HCT116 (cell line): ENCODE measurements around the gene C6orf62. TPM values are rescaled to one million over a fixed set of nuclear protein-coding genes. Genes with fewer than 3 reads are reported as not detected.
"Not testable (repeated sequence)": the region's sequence is repeated elsewhere in the genome, so short reads cannot be mapped to it uniquely, and the experiment has no call there.

Experiments
- ATAC-seq: fragments of 200-7000 bp; cut with Tn5 transposase; 2 replicates; pipeline ENCODE4 v1.9.1; 2020; ENCODE audit warnings: mild to moderate bottlenecking, moderate library complexity
- BruUV-seq: library from RNA; stranded (reverse); fragments of 400-500 nt; replicated peaks from 2 replicates; lab custom pipeline; 2021; lab: Mats Ljungman, UMichigan
- CTCF ChIA-PET: fragments of 300-600 bp; sonication (Branson Sonifier 250); formaldehyde crosslinking; loops from one replicate; lab custom pipeline; 2021; ENCODE audit warnings: antibody characterized with exemption; lab: Charles Lee
- POLR2A ChIA-PET: fragments of 300-600, 350-600 bp; sonication (Branson Sonifier 250); formaldehyde crosslinking; loops from one replicate; lab custom pipeline; 2021; ENCODE audit warnings: antibody characterized with exemption; lab: Charles Lee
- RAD21 ChIA-PET, 2 experiments: fragments of 300-600 bp; sonication (Branson Sonifier 250); formaldehyde crosslinking; loops; one replicate each; lab custom pipeline; 2023; ENCODE audit warnings: low total read pairs in 2 of 2; ENCODE audit not compliant: uncharacterized antibody in 2 of 2, unreplicated experiment in 2 of 2, low non-redundant PET in 1 of 2; lab: Charles Lee
- DNase-seq: peaks from one replicate; pipeline ENCODE4 v3.0.0-alpha.2; 2010; ENCODE audit warnings: low read depth, low spot score
- H2AFZ ChIP-seq: fragments of 200-600 bp; shearing (Covaris generic), sonication (generic); 2 replicates; pipeline ENCODE4 v1.6.1; 2017; ENCODE audit warnings: low read depth, mixed run types, mixed read lengths, antibody characterized with exemption, low read length; ENCODE audit not compliant: poor library complexity, severe bottlenecking
- H3K27ac ChIP-seq: 2 replicates; pipeline ENCODE4 v1.5.1; 2012; ENCODE audit warnings: low read depth, low read length
- H3K27me3 ChIP-seq: fragments of 200-600 bp; sonication (generic); 2 replicates; pipeline ENCODE4 v1.6.1; 2016; ENCODE audit warnings: mixed run types, low read length, mixed read lengths; ENCODE audit not compliant: insufficient read depth
- H3K36me3 ChIP-seq, 2 experiments: fragments of 200-500 bp in 1 of 2; fragments of 200-600 bp in 1 of 2; sonication (Bioruptor generic) in 1 of 2; sonication (generic) in 1 of 2; 2 replicates each; pipeline versions ENCODE4 v1.5.1 to v1.6.1; 2014 to 2016; ENCODE audit warnings: low read length in 2 of 2, inconsistent platforms in 1 of 2, mixed read lengths in 1 of 2, mixed run types in 1 of 2; ENCODE audit not compliant: insufficient read depth in 2 of 2, control insufficient read depth in 1 of 2
- H3K4me1 ChIP-seq, 2 experiments: fragments of 200-600 bp in 1 of 2; sonication (generic) in 1 of 2; 2 replicates each; pipeline versions ENCODE4 v1.5.1 to v1.6.1; 2012 to 2017; ENCODE audit warnings: low read length in 2 of 2, inconsistent platforms in 1 of 2, mild to moderate bottlenecking in 1 of 2, mixed read lengths in 1 of 2, mixed run types in 1 of 2, moderate library complexity in 1 of 2; ENCODE audit not compliant: insufficient read depth in 2 of 2, control insufficient read depth in 1 of 2
- H3K4me2 ChIP-seq: fragments of 200-600 bp; sonication (generic); 2 replicates; pipeline ENCODE4 v1.6.1; 2017; ENCODE audit warnings: mixed run types, low read length, mixed read lengths
- H3K4me3 ChIP-seq, 2 experiments: fragments of 200-600 bp in 1 of 2; sonication (generic) in 1 of 2; replicated peaks in 1 of 2; 2 replicates each; pipeline ENCODE4 v1.5.1; 2011 to 2016; ENCODE audit warnings: low read length in 2 of 2, control low read depth in 1 of 2, low read depth in 1 of 2, mild to moderate bottlenecking in 1 of 2, mixed read lengths in 1 of 2, mixed run types in 1 of 2
- H3K79me2 ChIP-seq: fragments of 200-600 bp; sonication (generic); 2 replicates; pipeline ENCODE4 v1.6.1; 2017; ENCODE audit warnings: mild to moderate bottlenecking, mixed run types, low read length, moderate library complexity, mixed read lengths; ENCODE audit not compliant: insufficient read depth
- H3K9ac ChIP-seq: fragments of 200-600 bp; sonication (generic); 2 replicates; pipeline ENCODE4 v1.6.1; 2016; ENCODE audit warnings: low read length, mixed read lengths
- H3K9me2 ChIP-seq: fragments of 200-600 bp; sonication (generic), shearing (Covaris generic); 2 replicates; pipeline ENCODE4 v1.6.1; 2017; ENCODE audit warnings: mixed run types, mild to moderate bottlenecking, moderate library complexity; ENCODE audit not compliant: insufficient read depth
- H3K9me3 ChIP-seq, 2 experiments: fragments of 200-500 bp in 1 of 2; fragments of 200-600 bp in 1 of 2; sonication (Bioruptor generic) in 1 of 2; sonication (generic) in 1 of 2; 2 replicates each; pipeline ENCODE4 v1.6.1; 2014 to 2017; ENCODE audit warnings: low read length in 2 of 2, mixed read lengths in 2 of 2, inconsistent platforms in 1 of 2, low read depth in 1 of 2, mild to moderate bottlenecking in 1 of 2, mixed run types in 1 of 2, moderate library complexity in 1 of 2; ENCODE audit not compliant: control insufficient read depth in 1 of 2, insufficient read depth in 1 of 2
- H4K20me1 ChIP-seq: fragments of 200-600 bp; sonication (generic), shearing (Covaris generic); 2 replicates; pipeline ENCODE4 v1.6.1; 2017; ENCODE audit warnings: mixed run types, mild to moderate bottlenecking, moderate library complexity; ENCODE audit not compliant: insufficient read depth
- SP1 ChIP-seq: IDR thresholded peaks from 2 replicates; pipeline ENCODE4 v1.6.1; 2012; ENCODE audit warnings: low read depth
- ZBTB33 ChIP-seq: IDR thresholded peaks from 2 replicates; pipeline ENCODE4 v1.6.1; 2011; ENCODE audit warnings: mild to moderate bottlenecking, low read length, moderate library complexity; ENCODE audit not compliant: insufficient replicate concordance; ENCODE audit errors: extremely low read depth
- intact Hi-C: fragments of 100-400 bp; cut with micrococcal nuclease; formaldehyde crosslinking; loops from 2 replicates; pipeline ENCODE4 v1.10.0; 2022
- total RNA-seq: library from RNA; stranded (reverse); gene quantifications from one replicate; pipeline ENCODE4 v1.2.1, GENCODE V29; 2021; ENCODE audit not compliant: unreplicated experiment

C6orf62 gene
- total RNA-seq, 1 experiment from 2014 or later, result 103 TPM

GRCh38 chr6:24668997-24669361, 50.0 kb downstream of the C6orf62 start:
- no peaks in the 10 kb centered on the region for H3K27me3 ChIP-seq
- CTCF ChIA-PET, result no interaction called here
- no peak overlapping the region for H3K4me3 ChIP-seq
- no peak overlapping the region for H3K4me2 ChIP-seq
- no TSS peak for BruUV-seq
- intact Hi-C loops, result no loop called here
- peaks cover 5 to 10% of the 10 kb centered on the region in 2 experiments; a peak in 2 of 4 replicates for H3K9me3 ChIP-seq
- H3K4me1 ChIP-seq, result peaks cover 7 to 16% of the 10 kb centered on the region in 2 experiments; a peak in 3 of 4 replicates
- TF ChIP-seq SP1, result no peak
- TF ChIP-seq ZBTB33, result no peak
- no peak overlapping the region for H2AFZ ChIP-seq
- no peak for ATAC-seq
- POLR2A ChIA-PET, result interaction anchor here (0.7 kb wide), 1 partner anchor 51 kb away, joined by 3 read pairs; no protein-coding TSS in a partner anchor
- RAD21 ChIA-PET, result no interaction called here
- no peak overlapping the region for H3K9ac ChIP-seq
- no peak for DNase-seq
- no peaks in the 10 kb centered on the region for H4K20me1 ChIP-seq
- H3K27ac ChIP-seq, result no peak overlapping the region
- peaks cover 0 to under 1% of the 10 kb centered on the region in 2 experiments; a peak in 1 of 4 replicates for H3K36me3 ChIP-seq
- H3K9me2 ChIP-seq, result no peaks in the 10 kb centered on the region
- peaks cover 33% of the 10 kb centered on the region for H3K79me2 ChIP-seq

- H3K4me2 ChIP-seq, result peak overlapping the region; percentile 84
- DNase-seq, H3K27me3 ChIP-seq, H3K27ac ChIP-seq, H3K9me2 ChIP-seq, H2AFZ ChIP-seq, BruUV-seq, intact Hi-C loops, POLR2A ChIA-PET, H3K36me3 ChIP-seq, ATAC-seq, H4K20me1 ChIP-seq, RAD21 ChIA-PET: not testable (repeated sequence)
- peaks cover 7 to 16% of the 10 kb centered on the region in 2 experiments; a peak in 3 of 4 replicates for H3K4me1 ChIP-seq
- H3K9ac ChIP-seq, result peak overlapping the region; percentile 88; the same call in 1 of the 2 replicates
- peaks cover 5 to 10% of the 10 kb centered on the region in 2 experiments; a peak in 2 of 4 replicates for H3K9me3 ChIP-seq
- CTCF ChIA-PET, result interaction anchor here (2.1 kb wide), 1 partner anchor 87 kb away, joined by 13 read pairs; no protein-coding TSS in a partner anchor
- peaks cover 37% of the 10 kb centered on the region for H3K79me2 ChIP-seq
- H3K4me3 ChIP-seq, result peak overlapping the region; percentile 91 to 97
Observed at GRCh38 chr6:24668066-24668996, 50.6 kb downstream of the C6orf62 start.
